ENCODE results near the gene CLTB. TPM values are rescaled to one million over a fixed set of nuclear protein-coding genes. Genes with fewer than 3 reads are reported as not detected.

CLTB gene
- total and polyA plus RNA-seq, 2 of the 4 experiments (the other 2 are of a cell fraction) = 87.6 to 99.9 TPM

- no CpG with 5 or more reads among the region's 7 CpGs for WGBS, 2 experiments (ENCODE audit: extremely low coverage in 2 of 2, insufficient read length in 1 of 2)
- POLR2A ChIA-PET (ENCODE audit: unreplicated experiment) = no interaction called here
Observed at GRCh38 chr5:176463113-176463764, 46.9 kb upstream of the CLTB start.

More at GRCh38 chr5:176463113-176463764, 46.9 kb upstream of the CLTB start:
- ATAC-seq (ENCODE audit: low read depth) = no peak
- Histone ChIP-seq H3K27ac (ENCODE audit: insufficient read depth, low read length) (no peak overlapping the region), H3K4me3 (ENCODE audit: insufficient read depth, low read depth, low read length) (no peak overlapping the region), H4K91ac (ENCODE audit: insufficient read depth, low read depth, low read length) (no peak overlapping the region), H3K56ac (ENCODE audit: extremely low read depth, insufficient read depth, low read length) (no peak overlapping the region), H3K9ac (ENCODE audit: low read depth, low read length) (no peak overlapping the region), H3K9me3 (ENCODE audit: control insufficient read depth, insufficient read depth, low read length) (no peaks in the 10 kb centered on the region), H4K5ac (ENCODE audit: low read depth, low read length) (no peak overlapping the region), H2BK5ac (ENCODE audit: low read depth, low read length, poor library complexity, severe bottlenecking) (no peak overlapping the region), H2BK20ac (ENCODE audit: low read depth, low read length) (no peak overlapping the region), H3K14ac (replicated peaks; ENCODE audit: low read depth, low read length) (no peak overlapping the region), H2BK120ac (ENCODE audit: low read depth, low read length) (no peak overlapping the region), H3K9me1 (ENCODE audit: insufficient read depth, low read length) (0 out of 2 replicates have a peak, but pooled peaks cover 4% of the 10 kb centered on the region), H2AFZ (replicated peaks; ENCODE audit: low read length, poor library complexity) (no peak overlapping the region), H3K18ac (ENCODE audit: low read depth, low read length) (no peak overlapping the region), H3K79me1 (ENCODE audit: low read depth in 1 of 2, low read length in 2 of 2) (peaks cover 28 to 83% of the 10 kb centered on the region in 2 experiments), H3K4ac (ENCODE audit: low read depth, low read length) (no peak overlapping the region), H3K27me3 (ENCODE audit: control insufficient read depth, insufficient read depth, low read length) (no peaks in the 10 kb centered on the region), H4K8ac (ENCODE audit: low read depth in 2 of 2, low read length in 2 of 2) (no peak overlapping the region), H2AK5ac (ENCODE audit: low read depth, low read length) (no peak overlapping the region), H2BK15ac (ENCODE audit: low read depth, low read length) (no peak overlapping the region), H3K4me2 (ENCODE audit: low read depth, low read length) (no peak overlapping the region), H2AK9ac (replicated peaks; ENCODE audit: low read depth, low read length, poor library complexity) (no peak overlapping the region), H3K36me3 (ENCODE audit: control insufficient read depth, insufficient read depth, low read length) (peaks cover 2% of the 10 kb centered on the region; the same call in 1 of the 2 replicates), H4K20me1 (ENCODE audit: insufficient read depth, low read length) (peaks cover 79% of the 10 kb centered on the region), H3K23ac (ENCODE audit: low read depth, low read length) (no peak overlapping the region), H3K4me1 (ENCODE audit: control insufficient read depth, insufficient read depth, low read length) (peaks cover 5% of the 10 kb centered on the region)
- dilution Hi-C loops (cut with HindIII; ENCODE audit: low sequenced_read_pairs, unreplicated experiment) = no loop called here
- in situ Hi-C loops (cut with MboI; ENCODE audit: low sequenced_read_pairs) = no loop called here
- CTCF ChIA-PET = interaction anchor here (0.7 kb wide), 1 partner anchor 560 kb away, joined by 4 read pairs; no protein-coding TSS in a partner anchor
- TF ChIP-seq FOS (IDR thresholded peaks at IDR 0.05; ENCODE audit: low read depth, low read length) (no peak), BHLHE40 (IDR thresholded peaks at IDR 0.05; ENCODE audit: low read depth, low read length) (no peak), RFX5 (IDR thresholded peaks at IDR 0.05; ENCODE audit: low read depth, low read length) (no peak), ELK1 (IDR thresholded peaks at IDR 0.05; ENCODE audit: borderline replicate concordance, low read depth, low read length) (no peak), POLR2A (IDR thresholded peaks at IDR 0.05; ENCODE audit: low read depth, low read length) (no peak), CEBPB (IDR thresholded peaks at IDR 0.05; ENCODE audit: low read depth, low read length) (no peak), MAFK (IDR thresholded peaks at IDR 0.05; ENCODE audit: low read depth, low read length) (no peak)
- intact Hi-C loops (cut with micrococcal nuclease) = no loop called here
- DNase-seq = no peak
- BruUV-seq (replicated peaks) = no TSS peak

Measured in IMR-90 (cell line).